Head of caudate nucleus (tissue), 42 donors: ENCODE results near the gene GDPD3.
A peak's percentile ranks its signal among the peaks of the same experiment; 100 is the strongest.
"Not testable (repeated sequence)": the region's sequence is repeated elsewhere in the genome, so short reads cannot be mapped to it uniquely, and the experiment has no call there.

Source experiments
- DNase-seq, 42 donors: peaks; one replicate each; pipeline versions ENCODE4 v3.0.0 to v3.0.0-alpha.2; 2020 to 2021; ENCODE audit warnings: mixed read lengths in 7 of 42
- intact Hi-C: fragments of 100-400 bp; cut with DNase I; formaldehyde crosslinking; loops from one replicate; pipeline ENCODE4 v1.15.0; 2022

Gene GDPD3

DNA sequence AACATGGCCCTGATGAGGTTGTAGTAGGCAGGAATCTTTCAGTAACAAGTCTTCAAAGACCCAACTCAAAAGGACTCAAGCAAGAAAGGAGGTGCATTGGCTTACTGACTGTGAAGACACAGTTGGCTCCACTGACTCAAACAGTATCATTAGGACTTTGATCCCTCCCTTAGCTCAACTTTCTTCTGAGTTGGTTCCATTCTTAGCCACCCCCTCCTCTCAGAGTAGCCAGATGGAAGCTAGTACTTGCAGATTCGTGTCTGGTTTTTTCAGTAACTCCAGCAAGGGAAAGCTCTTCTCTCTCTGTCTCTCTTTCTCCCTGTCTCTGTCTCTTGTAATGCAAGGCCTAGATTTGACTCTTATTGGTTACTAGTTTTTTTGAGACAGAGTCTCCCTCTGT lies 14.7 kb upstream of the GDPD3 start:
- intact Hi-C loops = no loop called here
- no peak for DNase-seq

DNA sequence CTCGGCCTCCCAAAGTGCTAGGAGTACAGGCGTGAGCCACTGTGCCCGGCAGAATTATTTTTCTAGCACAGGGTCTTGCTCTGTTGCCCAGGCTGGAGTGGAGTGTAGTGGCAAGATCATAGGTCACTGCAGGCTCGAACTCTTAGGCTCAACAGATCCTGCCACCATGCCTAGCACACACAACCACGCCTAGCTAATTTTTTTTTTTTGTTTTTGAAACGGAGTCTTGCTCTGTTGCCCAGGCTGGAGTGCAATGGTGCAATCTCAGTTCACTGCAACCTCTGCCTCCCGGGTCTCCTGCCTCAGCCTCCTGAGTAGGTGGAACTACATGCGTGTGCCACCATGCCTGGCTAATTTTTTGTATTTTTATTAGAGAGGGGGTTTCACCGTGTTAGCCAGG lies 12.4 kb upstream of the GDPD3 start:
- intact Hi-C loops, DNase-seq: not testable (repeated sequence)

DNA sequence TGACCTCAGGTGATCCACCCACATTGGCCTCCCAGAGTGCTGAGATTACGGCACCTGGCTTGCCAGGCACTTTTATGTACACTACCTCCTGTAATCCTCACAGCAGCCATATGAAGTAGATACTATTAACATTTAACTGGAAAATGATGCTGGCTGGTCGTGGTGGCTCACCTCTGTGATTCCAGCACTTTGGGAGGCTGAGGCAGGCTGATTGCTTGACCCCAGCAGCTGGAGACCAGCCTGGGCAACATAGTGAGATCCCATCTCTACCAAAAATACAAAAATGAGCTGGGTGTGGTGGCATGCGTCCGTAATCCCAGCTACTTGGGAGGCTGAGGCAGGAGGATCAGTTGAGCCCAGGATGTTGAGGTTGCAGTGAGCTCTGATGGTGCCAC lies 11.6 kb upstream of the GDPD3 start:
- intact Hi-C loops = loop anchor here (5.0 kb wide), 1 partner anchor 58 kb away; the partner anchor contains the start of gene ALDOA
- no peak for DNase-seq

- peak in 9 of 42 donors; percentile 13 to 58 (median 20) for DNase-seq
- intact Hi-C loops = loop anchor here (5.0 kb wide), 1 partner anchor 55 kb away; the partner anchor contains the start of gene ALDOA
These were observed 9.3 kb upstream of the GDPD3 start for GRCh38 chr16:30122604-30123160.

DNA sequence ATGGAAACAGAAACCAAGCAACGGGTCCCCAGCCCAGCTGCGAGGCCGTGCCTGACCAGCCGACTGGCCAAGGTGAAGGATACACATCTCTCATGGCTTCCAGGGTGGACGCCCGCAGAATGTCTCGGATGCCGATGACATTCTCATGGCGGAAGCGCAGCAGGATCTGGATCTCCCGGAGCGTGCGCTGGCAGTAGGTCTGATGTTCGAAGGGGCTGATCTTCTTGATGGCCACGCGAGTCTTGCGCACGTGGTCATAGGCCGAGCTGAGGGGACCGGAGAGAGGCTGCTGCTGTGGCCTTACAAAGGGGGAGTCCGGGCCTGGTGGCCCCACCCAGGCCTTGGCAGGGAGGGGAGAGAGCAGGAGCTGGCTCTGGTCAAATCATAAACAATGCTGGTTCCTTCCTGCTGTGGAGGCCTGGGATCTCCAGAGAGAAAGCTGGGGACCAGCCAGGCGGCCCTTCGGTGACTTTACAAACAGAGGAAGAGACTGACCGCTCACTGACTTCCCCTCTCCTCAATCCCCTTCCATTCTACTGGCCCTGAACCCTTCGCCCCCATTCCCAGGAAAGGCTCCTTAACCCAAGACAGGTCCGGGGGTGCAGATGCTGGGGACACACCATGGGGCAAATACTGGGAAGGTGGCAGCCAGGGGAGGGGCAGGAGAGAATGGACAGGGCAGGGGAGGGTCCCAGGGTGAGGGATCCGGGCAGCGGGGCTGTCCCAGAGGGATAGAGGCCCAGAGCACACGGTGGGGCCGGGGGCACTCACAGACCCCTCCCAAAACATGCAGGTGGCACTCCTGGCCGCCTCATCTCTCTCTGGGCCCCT lies 8.6 kb upstream of the GDPD3 start:
- DNase-seq = peak in 23 of 42 donors; percentile 14 to 55 (median 29)
- intact Hi-C loops = loop anchor here (5.0 kb wide), 1 partner anchor 55 kb away; the partner anchor contains the start of gene ALDOA

GRCh38 chr16:30120340-30121105 lies 7.2 kb upstream of the GDPD3 start:
- intact Hi-C loops = loop anchor here (5.0 kb wide), 1 partner anchor 53 kb away; the partner anchor contains the start of gene ALDOA
- no peak for DNase-seq

- no peak for DNase-seq
- intact Hi-C loops = no loop called here
These were observed 6.1 kb upstream of the GDPD3 start for GRCh38 chr16:30119428-30119827.

- intact Hi-C loops = no loop called here
These were observed 4.4 kb upstream of the GDPD3 start for GRCh38 chr16:30117768-30118167.

DNA sequence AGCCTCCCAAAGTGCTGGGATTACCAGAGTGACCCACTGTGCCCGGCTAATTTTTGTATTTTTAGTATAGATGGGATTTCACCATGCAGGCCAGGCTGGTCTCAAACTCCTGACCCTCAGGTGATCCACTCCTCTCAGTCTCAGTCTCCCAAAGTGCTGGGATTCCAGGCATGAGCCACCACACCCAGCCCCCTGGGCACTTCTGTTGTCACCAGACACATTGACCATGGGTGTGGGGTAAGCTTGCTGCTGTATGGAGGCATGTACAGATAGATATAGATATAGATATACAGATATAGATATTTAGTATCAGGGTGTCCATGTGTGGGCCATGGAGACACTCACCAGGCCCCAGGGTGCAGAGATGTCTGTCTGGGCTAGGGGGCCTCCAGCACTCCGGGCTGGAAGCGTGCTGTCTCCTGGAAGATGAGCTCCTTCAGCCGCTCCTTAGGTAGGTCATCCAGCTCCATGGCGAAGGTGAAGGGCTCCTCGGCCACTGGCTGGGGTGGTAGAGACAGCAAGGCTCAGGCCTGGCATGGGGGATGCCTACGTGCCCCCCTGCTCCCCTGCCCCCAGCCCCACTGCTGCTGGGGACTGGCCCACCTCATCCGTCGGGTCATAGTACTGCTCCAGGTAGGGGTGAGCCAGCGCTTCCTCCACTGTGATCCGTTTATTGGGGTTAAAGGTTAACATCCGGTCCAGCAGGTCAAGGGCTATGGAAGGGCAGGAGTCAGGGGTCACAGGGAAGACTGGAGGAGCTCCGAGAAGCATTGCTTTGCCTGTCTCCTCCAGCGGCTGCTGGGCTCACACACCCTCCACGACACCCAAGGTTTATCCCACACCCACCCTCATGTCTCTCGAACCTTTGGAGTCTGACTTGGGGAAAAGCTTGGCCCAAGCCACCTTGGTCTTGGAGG lies 3.2 kb upstream of the GDPD3 start:
- DNase-seq = no peak
- intact Hi-C loops = no loop called here

More at GRCh38 chr16:30117768-30118167, 4.4 kb upstream of the GDPD3 start:
- DNase-seq = no peak

DNA sequence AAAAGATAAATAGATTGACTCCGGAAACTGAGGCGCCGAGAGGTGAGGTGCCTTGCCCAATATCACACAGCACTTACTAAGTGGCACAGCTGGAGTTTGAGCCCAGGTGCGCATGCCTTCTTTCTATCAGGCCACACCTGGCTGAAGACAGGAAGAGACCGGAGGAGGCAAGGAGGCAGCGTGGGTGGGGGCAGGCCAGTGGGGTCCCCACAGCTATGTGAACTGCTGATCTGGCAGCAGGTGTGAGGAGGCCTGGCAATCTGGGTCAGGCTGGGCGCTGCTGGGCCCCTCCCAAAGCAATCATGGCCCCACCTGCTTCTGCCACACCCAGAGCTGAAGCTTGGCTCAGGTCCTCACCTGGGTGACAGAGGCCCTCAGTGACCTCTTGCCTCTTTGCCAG lies 1.9 kb upstream of the GDPD3 start:
- intact Hi-C loops = no loop called here
- no peak for DNase-seq

DNA sequence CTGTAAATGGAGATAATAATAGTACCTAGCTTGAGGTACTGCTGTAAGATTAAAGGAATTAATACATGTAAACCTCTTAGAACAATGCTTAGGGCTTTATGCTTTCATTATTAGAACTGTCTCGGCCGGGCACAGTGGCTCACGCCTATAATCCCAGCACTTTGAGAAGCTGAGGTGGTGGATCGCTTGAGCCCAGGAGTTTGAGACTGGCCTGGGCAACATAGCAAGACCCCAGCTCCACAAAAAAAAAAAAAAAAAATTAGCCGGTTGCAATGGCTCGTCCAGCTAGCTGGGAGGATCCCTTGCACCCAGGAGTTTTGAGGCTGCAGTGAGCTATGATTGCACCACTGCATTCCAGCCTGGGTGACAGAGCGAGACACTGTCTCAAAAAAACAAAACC lies 1.5 kb upstream of the GDPD3 start:
- DNase-seq, intact Hi-C loops: not testable (repeated sequence)

GRCh38 chr16:30114411-30114810 lies 1.1 kb upstream of the GDPD3 start:
- intact Hi-C loops = no loop called here
- DNase-seq = no peak

GRCh38 chr16:30113711-30114333 lies 485 bp upstream of the GDPD3 start:
- intact Hi-C loops = no loop called here
- no peak for DNase-seq

GRCh38 chr16:30112197-30113030 lies 923 bp downstream of the GDPD3 start:
- intact Hi-C loops = no loop called here
- DNase-seq = peak in 25 of 42 donors; percentile 21 to 79 (median 54)

DNA sequence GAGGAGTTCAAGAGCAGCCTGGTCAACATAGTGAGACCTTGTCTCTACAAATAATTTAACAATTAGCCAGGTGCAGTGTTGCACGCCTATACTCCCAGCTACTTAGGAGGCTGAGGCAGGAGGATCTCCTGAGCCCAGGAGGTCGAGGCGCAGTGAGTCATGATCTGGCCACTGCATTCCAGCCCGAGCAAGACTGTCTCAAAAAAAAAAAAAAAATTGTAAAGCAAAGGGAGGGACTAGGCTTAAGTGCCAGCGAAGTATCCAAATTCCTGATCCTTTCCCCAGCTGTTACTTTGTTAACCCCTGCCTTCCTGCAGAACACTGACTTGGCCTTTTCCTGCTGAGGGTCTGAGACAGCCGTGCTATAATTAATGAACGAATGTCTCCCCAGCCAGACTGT lies 2.7 kb downstream of the GDPD3 start:
- intact Hi-C loops = no loop called here
- no peak for DNase-seq

DNA sequence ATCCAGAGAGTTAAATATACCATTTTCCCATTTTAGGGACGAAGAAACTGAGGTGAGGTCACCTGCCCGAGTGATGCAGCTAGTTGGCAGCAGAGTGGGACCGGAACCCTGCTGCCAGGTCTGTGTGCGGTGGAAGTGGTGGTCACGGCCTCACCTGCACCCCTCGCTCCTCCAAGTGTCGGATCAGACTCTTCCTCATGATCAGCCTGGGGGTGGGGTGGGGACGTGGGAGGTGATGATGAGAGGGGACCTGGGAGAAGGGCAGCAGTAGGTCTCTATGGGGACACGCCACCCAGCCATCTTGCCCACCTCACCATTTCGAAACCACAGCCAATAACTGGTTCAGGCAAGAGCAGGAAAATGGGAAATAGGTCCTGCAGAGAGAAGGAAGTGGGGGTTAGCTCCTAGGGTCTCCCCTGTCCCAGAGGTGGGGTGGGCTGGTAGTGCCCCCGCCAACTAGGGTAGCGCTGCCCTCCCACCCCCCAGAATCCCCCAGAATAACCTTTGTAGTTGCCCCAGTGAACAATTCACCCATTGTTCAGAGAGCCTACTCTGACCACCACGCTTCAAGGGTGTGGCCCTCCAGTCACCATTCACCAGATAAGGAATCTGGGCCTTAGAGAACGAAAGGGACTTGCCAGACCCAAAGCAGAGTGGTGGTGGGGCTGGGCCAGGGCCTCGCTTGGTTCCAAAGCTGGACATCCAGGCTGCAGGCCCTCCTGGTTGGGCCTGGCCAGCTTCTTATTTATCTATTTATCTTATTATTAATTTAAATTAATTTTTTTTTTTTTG lies 5.1 kb downstream of the GDPD3 start:
- intact Hi-C loops = no loop called here
- DNase-seq = no peak

DNA sequence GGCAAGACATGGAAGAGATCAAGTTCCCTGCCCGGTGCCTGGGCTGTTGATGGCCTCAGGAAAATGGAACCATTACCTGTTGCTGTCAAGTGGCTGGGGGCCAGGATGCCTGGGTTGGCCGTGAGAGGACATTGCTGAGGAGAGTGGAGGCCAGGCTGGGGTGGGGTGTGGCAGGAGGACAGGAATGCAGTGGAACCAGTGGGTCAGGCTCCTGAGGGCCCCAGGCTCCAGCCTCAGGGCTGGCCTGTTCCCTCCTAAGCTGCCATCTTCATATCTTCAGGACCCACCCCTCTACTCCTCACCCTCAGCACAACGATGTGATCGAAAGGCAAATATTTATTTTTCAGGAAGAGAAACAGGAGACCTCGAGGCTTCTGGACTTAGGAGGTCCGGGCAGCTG lies 8.8 kb downstream of the GDPD3 start:
- intact Hi-C loops = no loop called here
- DNase-seq = no peak
